ENCODE measurements around the gene SUSD1.

DNA sequence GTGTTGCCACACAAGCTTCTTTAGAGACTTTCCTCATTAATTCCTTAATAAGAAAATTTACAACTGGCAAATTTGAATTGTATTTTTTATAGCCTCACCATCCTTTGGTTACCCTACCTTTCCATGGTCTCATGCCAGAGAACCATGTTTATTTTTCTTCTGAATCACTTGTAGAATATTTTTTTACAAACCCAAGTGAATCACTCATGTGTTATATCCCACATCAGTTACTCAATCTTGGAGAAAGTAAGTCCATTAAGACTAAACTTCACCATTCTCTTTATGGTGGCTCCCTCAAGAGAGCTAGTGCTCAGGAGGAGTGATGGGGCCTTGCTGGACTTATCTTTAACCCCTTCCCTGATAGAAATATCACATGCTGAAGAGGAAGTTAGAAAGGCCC is 128.9 kb downstream of the SUSD1 start:
- TF ChIP-seq, protein P1, sequence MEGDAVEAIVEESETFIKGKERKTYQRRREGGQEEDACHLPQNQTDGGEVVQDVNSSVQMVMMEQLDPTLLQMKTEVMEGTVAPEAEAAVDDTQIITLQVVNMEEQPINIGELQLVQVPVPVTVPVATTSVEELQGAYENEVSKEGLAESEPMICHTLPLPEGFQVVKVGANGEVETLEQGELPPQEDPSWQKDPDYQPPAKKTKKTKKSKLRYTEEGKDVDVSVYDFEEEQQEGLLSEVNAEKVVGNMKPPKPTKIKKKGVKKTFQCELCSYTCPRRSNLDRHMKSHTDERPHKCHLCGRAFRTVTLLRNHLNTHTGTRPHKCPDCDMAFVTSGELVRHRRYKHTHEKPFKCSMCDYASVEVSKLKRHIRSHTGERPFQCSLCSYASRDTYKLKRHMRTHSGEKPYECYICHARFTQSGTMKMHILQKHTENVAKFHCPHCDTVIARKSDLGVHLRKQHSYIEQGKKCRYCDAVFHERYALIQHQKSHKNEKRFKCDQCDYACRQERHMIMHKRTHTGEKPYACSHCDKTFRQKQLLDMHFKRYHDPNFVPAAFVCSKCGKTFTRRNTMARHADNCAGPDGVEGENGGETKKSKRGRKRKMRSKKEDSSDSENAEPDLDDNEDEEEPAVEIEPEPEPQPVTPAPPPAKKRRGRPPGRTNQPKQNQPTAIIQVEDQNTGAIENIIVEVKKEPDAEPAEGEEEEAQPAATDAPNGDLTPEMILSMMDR (IDR thresholded peaks at IDR 0.05), result no peak
- no peak for TF ChIP-seq POLR2A (IDR thresholded peaks at IDR 0.05)
